Fibroblast of pulmonary artery (primary cell): ENCODE measurements around the gene METTL9.

ENCODE experiments used
- DNase-seq: peaks from one replicate; pipeline ENCODE4 v3.0.0-alpha.2; 2010; ENCODE audit warnings: low read depth
- H3K4me3 ChIP-seq: replicated peaks from 2 replicates; pipeline ENCODE4 v1.5.1; 2011; ENCODE audit warnings: low read depth, mild to moderate bottlenecking, control low read depth, low read length, moderate library complexity
- CTCF ChIP-seq: IDR thresholded peaks from 2 replicates; pipeline ENCODE4 v1.5.1; 2011; ENCODE audit warnings: mild to moderate bottlenecking, control low read depth, low read length, inconsistent platforms; ENCODE audit errors: missing control alignments

METTL9 gene

GRCh38 chr16:21618281-21618680 lies 18.9 kb downstream of the METTL9 start:
- TF ChIP-seq CTCF = no peak
- no peak for DNase-seq
- no peak overlapping the region for H3K4me3 ChIP-seq

DNA sequence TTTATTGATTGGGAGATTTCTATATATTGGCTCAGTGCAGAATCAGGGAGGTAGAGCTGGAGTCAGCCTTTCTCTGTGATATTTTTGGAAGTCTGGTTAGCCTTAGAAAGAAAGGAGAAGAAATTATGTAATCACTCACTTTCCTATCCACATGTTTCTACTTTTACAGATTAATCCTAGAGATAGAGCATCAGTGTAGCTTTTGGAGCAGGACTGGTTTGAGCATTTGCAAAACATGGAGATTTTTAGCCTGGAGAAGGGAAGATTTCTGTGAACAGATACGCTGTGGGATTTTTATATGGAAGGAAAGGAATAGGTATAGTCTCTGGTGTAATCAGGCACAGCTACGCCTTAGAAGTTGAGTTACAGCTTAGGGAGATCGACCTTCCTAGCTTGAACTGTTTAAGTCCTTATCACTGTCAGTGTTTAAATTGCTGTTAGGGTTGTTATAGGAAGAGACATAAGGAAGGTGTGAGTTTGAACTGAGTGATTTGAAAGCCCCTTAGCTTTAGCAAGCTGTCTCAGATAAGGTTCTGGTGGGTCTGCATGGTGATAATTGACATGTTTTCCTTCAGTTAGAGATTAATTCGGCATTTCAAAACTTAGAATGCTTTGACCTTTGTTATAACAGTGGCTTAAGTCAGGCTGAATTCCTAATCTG lies 20.5 kb downstream of the METTL9 start:
- TF ChIP-seq CTCF = no peak
- no peak overlapping the region for H3K4me3 ChIP-seq
- DNase-seq = no peak

- DNase-seq = no peak
- no peak overlapping the region for H3K4me3 ChIP-seq
- no peak for TF ChIP-seq CTCF
Observed at GRCh38 chr16:21620592-21620991, 21.2 kb downstream of the METTL9 start.

- no peak for TF ChIP-seq CTCF
Observed at GRCh38 chr16:21622545-21622944, 23.2 kb downstream of the METTL9 start.

DNA sequence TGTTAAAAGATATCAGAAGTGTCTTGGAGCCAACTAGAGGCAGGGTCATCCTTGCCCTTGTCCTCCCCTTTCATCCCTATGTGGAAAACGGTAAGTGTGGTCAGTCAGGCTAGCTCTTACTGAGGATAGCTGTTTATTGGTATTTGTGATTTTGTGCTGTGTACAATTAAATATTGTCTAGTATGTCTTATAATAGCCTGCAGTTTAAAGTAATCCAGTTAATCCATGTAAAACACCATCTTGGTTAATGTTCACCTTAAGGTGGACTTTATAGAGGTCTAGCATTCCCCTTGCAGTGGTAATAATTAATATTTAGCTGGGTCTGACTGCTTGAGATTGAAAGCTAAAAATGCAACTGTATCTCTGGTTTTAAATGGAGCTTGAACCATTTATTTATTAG lies 25.6 kb downstream of the METTL9 start:
- no peak for DNase-seq
- TF ChIP-seq CTCF = no peak
- no peak overlapping the region for H3K4me3 ChIP-seq

More at GRCh38 chr16:21622545-21622944, 23.2 kb downstream of the METTL9 start:
- DNase-seq = no peak
- H3K4me3 ChIP-seq = no peak overlapping the region

GRCh38 chr16:21626659-21627277 lies 27.4 kb downstream of the METTL9 start:
- DNase-seq = peak; percentile 79
- no peak overlapping the region for H3K4me3 ChIP-seq
- no peak for TF ChIP-seq CTCF
